Urothelium cell line (cell line): ENCODE results near the gene SLC5A2.
"Not testable (repeated sequence)": the region's sequence is repeated elsewhere in the genome, so short reads cannot be mapped to it uniquely, and the experiment has no call there.

Experiments
- DNase-seq: peaks from one replicate; pipeline ENCODE4 v3.0.0; 2011; ENCODE audit warnings: low spot score, mixed read lengths
- FAIRE-seq: peaks from 2 replicates; lab custom pipeline; 2011; peaks lifted over from hg19 to GRCh38; lab: Jason Lieb, UNC

SLC5A2 gene

GRCh38 chr16:31483081-31483480 is at the start of gene SLC5A2:
Gene SLC5A2, plus strand, starts transcription at chr16:31483123. Its CDS starts 14 bp downstream, at chr16:31483137.
- FAIRE-seq (no peak), DNase-seq (no peak)

GRCh38 chr16:31435341-31436220 is 47.3 kb upstream of the SLC5A2 start:
- FAIRE-seq: no peak
- no peak for DNase-seq

GRCh38 chr16:31436221-31437045 is 46.5 kb upstream of the SLC5A2 start:
- FAIRE-seq: no peak
- no peak for DNase-seq

GRCh38 chr16:31438414-31438813 is 44.5 kb upstream of the SLC5A2 start:
- no peak for DNase-seq
- no peak for FAIRE-seq

GRCh38 chr16:31439023-31439422 is 43.9 kb upstream of the SLC5A2 start:
- not testable (repeated sequence) for DNase-seq, FAIRE-seq

GRCh38 chr16:31439519-31439918 is 43.4 kb upstream of the SLC5A2 start:
- no peak for DNase-seq
- no peak for FAIRE-seq

GRCh38 chr16:31440516-31441184 is 42.3 kb upstream of the SLC5A2 start:
- no peak for DNase-seq
- no peak for FAIRE-seq

GRCh38 chr16:31441956-31442355 is 41.0 kb upstream of the SLC5A2 start:
- FAIRE-seq (no peak), DNase-seq (no peak)

- not testable (repeated sequence) for FAIRE-seq, DNase-seq
These were observed 37.0 kb upstream of the SLC5A2 start for GRCh38 chr16:31445931-31446330.

GRCh38 chr16:31451201-31451600 is 31.7 kb upstream of the SLC5A2 start:
- FAIRE-seq: no peak
- no peak for DNase-seq

GRCh38 chr16:31451681-31452351 is 31.1 kb upstream of the SLC5A2 start:
- FAIRE-seq (no peak), DNase-seq (peak; percentile 74)

- FAIRE-seq: no peak
- DNase-seq: peak; percentile 32
These were observed 30.3 kb upstream of the SLC5A2 start for GRCh38 chr16:31452631-31453106.

GRCh38 chr16:31453255-31454204 is 29.4 kb upstream of the SLC5A2 start:
- DNase-seq: no peak
- FAIRE-seq: no peak

- DNase-seq: no peak
- FAIRE-seq: no peak
These were observed 27.2 kb upstream of the SLC5A2 start for GRCh38 chr16:31455601-31456314.

- no peak for DNase-seq
These were observed 25.9 kb upstream of the SLC5A2 start for GRCh38 chr16:31456988-31457360.

GRCh38 chr16:31458073-31458843 is 24.7 kb upstream of the SLC5A2 start:
- DNase-seq: peak; percentile 34
- no peak for FAIRE-seq

More at GRCh38 chr16:31456988-31457360, 25.9 kb upstream of the SLC5A2 start:
- FAIRE-seq: no peak

- FAIRE-seq (no peak), DNase-seq (peak; percentile 88)
These were observed 23.9 kb upstream of the SLC5A2 start, which contains the start of gene ARMC5 for GRCh38 chr16:31458844-31459686. Gene ARMC5, plus strand, starts transcription at chr16:31459501. Its CDS starts 24 bp downstream, at chr16:31459525.
